ENCODE measurements around the gene CCDC188.

DNA sequence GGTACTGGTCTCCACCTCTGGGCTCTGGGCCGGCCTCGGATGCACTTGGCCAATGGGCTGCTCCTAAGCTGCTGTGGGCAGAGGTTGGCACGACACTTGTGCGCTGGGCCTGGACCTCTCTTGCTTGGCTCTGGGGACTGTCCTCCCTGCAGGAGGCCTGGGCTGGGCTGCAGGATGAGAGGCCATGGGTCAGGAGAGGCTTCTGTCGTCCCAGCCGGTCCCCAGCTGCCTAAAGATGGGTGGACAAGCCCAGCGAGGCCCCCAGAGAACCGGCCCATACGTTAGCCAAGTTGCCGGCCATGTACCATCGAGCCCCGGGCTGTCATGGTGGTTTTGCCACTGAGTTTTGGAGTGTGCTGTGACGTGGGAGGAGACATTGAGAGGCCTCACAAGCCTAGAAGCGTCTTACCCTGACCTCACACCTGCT lies 1.6 kb upstream of the CCDC188 start:
- TF ChIP-seq EZH2 (IDR thresholded peaks at IDR 0.05; ENCODE audit: borderline replicate concordance, insufficient read depth, low read length, poor library complexity, severe bottlenecking) (no peak), RAD21 (conservative IDR thresholded peaks at IDR 0.05) (no peak), SMC3 (conservative IDR thresholded peaks at IDR 0.05; ENCODE audit: poor library complexity) (no peak), EP300 (conservative IDR thresholded peaks at IDR 0.05; ENCODE audit: poor library complexity, severe bottlenecking) (no peak), POLR2AphosphoS5 (IDR thresholded peaks at IDR 0.05) (no peak), TAF1 (IDR thresholded peaks at IDR 0.05; ENCODE audit: low read depth) (no peak)
- TF ChIP-seq, protein P1, sequence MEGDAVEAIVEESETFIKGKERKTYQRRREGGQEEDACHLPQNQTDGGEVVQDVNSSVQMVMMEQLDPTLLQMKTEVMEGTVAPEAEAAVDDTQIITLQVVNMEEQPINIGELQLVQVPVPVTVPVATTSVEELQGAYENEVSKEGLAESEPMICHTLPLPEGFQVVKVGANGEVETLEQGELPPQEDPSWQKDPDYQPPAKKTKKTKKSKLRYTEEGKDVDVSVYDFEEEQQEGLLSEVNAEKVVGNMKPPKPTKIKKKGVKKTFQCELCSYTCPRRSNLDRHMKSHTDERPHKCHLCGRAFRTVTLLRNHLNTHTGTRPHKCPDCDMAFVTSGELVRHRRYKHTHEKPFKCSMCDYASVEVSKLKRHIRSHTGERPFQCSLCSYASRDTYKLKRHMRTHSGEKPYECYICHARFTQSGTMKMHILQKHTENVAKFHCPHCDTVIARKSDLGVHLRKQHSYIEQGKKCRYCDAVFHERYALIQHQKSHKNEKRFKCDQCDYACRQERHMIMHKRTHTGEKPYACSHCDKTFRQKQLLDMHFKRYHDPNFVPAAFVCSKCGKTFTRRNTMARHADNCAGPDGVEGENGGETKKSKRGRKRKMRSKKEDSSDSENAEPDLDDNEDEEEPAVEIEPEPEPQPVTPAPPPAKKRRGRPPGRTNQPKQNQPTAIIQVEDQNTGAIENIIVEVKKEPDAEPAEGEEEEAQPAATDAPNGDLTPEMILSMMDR (IDR thresholded peaks at IDR 0.05; ENCODE audit: poor library complexity, severe bottlenecking) = no peak
- TF ChIP-seq, protein P2, sequence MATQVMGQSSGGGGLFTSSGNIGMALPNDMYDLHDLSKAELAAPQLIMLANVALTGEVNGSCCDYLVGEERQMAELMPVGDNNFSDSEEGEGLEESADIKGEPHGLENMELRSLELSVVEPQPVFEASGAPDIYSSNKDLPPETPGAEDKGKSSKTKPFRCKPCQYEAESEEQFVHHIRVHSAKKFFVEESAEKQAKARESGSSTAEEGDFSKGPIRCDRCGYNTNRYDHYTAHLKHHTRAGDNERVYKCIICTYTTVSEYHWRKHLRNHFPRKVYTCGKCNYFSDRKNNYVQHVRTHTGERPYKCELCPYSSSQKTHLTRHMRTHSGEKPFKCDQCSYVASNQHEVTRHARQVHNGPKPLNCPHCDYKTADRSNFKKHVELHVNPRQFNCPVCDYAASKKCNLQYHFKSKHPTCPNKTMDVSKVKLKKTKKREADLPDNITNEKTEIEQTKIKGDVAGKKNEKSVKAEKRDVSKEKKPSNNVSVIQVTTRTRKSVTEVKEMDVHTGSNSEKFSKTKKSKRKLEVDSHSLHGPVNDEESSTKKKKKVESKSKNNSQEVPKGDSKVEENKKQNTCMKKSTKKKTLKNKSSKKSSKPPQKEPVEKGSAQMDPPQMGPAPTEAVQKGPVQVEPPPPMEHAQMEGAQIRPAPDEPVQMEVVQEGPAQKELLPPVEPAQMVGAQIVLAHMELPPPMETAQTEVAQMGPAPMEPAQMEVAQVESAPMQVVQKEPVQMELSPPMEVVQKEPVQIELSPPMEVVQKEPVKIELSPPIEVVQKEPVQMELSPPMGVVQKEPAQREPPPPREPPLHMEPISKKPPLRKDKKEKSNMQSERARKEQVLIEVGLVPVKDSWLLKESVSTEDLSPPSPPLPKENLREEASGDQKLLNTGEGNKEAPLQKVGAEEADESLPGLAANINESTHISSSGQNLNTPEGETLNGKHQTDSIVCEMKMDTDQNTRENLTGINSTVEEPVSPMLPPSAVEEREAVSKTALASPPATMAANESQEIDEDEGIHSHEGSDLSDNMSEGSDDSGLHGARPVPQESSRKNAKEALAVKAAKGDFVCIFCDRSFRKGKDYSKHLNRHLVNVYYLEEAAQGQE (IDR thresholded peaks at IDR 0.05; ENCODE audit: borderline replicate concordance) = no peak

Data from neural cell (in vitro differentiated cells).